ENCODE results near the gene KANSL1.

KANSL1 gene

GRCh38 chr17:46037722-46038255 lies 155.4 kb downstream of the KANSL1 start:
- no peak for DNase-seq (ENCODE audit: low spot score)
- ChIA-PET CTCF (no interaction called here), POLR2A (ENCODE audit: low non-redundant PET) (no interaction called here)
- TF ChIP-seq, protein P1, sequence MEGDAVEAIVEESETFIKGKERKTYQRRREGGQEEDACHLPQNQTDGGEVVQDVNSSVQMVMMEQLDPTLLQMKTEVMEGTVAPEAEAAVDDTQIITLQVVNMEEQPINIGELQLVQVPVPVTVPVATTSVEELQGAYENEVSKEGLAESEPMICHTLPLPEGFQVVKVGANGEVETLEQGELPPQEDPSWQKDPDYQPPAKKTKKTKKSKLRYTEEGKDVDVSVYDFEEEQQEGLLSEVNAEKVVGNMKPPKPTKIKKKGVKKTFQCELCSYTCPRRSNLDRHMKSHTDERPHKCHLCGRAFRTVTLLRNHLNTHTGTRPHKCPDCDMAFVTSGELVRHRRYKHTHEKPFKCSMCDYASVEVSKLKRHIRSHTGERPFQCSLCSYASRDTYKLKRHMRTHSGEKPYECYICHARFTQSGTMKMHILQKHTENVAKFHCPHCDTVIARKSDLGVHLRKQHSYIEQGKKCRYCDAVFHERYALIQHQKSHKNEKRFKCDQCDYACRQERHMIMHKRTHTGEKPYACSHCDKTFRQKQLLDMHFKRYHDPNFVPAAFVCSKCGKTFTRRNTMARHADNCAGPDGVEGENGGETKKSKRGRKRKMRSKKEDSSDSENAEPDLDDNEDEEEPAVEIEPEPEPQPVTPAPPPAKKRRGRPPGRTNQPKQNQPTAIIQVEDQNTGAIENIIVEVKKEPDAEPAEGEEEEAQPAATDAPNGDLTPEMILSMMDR (conservative IDR thresholded peaks at IDR 0.05; ENCODE audit: low read depth) = no peak
- no peak overlapping the region for H3K27ac ChIP-seq

DNA sequence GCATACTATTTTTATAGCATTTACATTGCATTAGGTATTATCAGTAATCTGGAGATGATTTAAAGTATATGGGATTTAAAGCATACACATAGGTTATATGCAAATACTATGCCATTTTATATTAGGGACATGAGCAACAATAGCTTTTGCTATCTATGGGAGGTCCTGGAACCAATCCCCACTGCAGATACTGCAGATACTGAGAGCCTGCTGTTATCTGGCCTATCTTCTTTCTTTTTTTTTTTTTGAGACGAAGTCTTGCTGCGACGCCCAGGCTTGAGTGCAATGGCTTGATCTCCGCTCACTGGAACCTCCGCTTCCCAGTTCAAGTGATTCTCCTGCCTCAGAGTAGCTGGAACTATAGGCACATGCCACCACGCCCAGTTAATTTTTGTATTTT lies 156.7 kb downstream of the KANSL1 start:
- ChIA-PET POLR2A (ENCODE audit: low non-redundant PET) (no interaction called here), CTCF (interaction anchor here (0.7 to 0.9 kb wide), 2 partner anchors 8 to 17 kb away, joined by 3 read pairs; no protein-coding TSS in a partner anchor)
- no peak for DNase-seq (ENCODE audit: low spot score)

DNA sequence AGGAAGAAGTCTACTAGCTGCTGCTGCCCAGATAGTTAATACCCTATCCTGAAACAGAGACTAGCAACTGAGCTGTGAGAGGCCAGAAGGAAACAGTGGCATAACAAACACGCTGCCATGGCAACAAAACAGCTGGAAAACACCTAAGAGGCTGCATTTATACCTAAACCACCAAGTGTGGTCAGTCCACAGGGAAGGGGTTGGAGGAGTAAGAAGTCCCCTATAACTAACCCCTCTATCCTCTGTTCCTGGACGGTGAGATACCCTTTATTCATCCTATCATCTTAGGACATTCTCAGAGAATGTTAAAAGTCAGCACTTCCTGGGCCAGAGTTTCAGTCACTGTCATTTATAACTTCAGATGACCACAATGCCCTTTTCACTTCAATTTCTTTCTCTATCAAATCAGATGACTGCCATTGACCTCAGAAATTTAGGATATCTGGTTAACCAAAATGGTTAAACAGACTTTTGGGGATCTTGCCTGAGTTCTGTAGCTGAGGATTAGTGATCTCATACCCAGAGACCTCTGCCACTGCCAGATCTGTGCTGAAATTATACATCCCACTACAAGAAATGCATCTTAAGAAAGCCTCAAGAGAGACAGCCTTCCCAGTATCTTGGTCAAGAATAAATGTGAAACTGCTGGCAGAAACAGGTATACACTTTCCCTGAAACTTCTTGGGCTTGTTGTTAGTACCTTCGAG lies 158.0 kb downstream of the KANSL1 start:
- ChIA-PET CTCF (interaction anchor here (0.6 kb wide), 2 partner anchors 118 to 395 kb away, joined by 3 read pairs; no protein-coding TSS in a partner anchor), POLR2A (ENCODE audit: low non-redundant PET) (no interaction called here)
- no peak overlapping the region for H3K27ac ChIP-seq
- TF ChIP-seq, protein P1 (conservative IDR thresholded peaks at IDR 0.05; ENCODE audit: low read depth) = no peak
- DNase-seq (ENCODE audit: low spot score) = no peak

More for the DNA sequence above, 156.7 kb downstream of the KANSL1 start:
- no peak overlapping the region for H3K27ac ChIP-seq
- TF ChIP-seq, protein P1 (conservative IDR thresholded peaks at IDR 0.05; ENCODE audit: low read depth) = no peak

DNA sequence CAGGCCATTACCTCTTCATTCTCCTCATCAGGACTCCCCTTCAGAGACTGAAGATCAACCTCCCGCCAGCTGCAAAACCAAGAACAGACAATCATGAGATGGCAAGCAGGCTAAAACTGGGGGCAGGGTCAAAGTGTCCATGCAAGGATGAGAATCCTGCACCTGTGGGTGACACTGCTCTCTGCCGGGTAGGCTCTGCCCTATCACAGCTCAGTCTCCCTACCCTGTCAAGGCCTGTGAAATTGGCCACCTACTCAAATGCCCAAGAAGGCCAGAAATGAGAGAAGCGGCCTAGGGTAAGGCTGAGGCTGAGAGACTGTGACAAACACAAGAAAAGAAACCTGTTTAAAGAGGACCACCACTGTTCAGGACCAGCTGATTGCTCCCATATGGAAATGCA lies 159.8 kb downstream of the KANSL1 start:
- POLR2A ChIA-PET (ENCODE audit: low non-redundant PET) = no interaction called here

DNA sequence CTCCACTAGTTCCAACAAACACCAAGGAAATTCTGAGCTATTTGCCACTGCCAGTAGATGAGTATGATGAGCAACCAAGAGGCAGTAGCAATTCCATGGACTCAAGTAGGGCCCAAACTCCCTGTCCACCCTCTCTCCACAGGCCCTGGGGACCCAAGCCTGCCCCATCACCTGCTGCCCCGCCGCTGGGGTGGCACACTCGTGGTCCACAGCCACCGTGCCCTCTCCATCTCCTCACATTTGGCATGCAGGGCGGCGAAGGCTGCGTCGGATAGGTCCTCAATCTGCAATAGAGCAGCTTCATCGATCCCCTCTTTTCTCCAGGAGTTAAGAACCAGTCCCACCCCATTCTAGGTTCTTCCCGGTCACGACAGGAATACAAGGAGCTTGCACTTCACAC lies 160.3 kb downstream of the KANSL1 start:
- no peak overlapping the region for H3K27ac ChIP-seq
- POLR2A ChIA-PET (ENCODE audit: low non-redundant PET) = no interaction called here

More for the DNA sequence above, 159.8 kb downstream of the KANSL1 start:
- CTCF ChIA-PET = no interaction called here
- TF ChIP-seq, protein P1 (conservative IDR thresholded peaks at IDR 0.05; ENCODE audit: low read depth) = no peak
- H3K27ac ChIP-seq = no peak overlapping the region
- DNase-seq (ENCODE audit: low spot score) = no peak

DNA sequence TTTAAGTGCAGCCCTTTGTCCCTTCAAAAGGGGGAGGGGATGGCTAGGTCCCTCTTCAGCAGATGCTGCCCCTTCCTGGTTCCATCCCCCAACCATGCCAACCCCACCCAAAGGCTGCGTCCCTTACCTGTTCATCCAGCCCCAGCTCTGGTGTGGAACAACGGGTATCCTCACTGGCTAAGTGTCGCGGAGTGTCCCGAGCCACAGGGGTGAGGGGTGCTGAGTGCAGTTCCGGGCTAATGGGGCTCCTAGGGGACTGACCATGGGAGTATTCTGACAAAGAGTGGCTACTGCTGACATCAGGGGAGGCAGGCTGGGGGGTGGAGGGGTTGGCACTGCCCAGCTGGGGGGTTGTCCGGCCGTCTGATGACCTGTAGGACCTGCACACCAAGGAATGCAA lies 161.3 kb downstream of the KANSL1 start:
- DNase-seq (ENCODE audit: low spot score) = no peak
- ChIA-PET CTCF (interaction anchor here (0.6 kb wide), 1 partner anchor 156 kb away, joined by 4 read pairs; no protein-coding TSS in a partner anchor), POLR2A (ENCODE audit: low non-redundant PET) (no interaction called here)
- TF ChIP-seq, protein P1 (conservative IDR thresholded peaks at IDR 0.05; ENCODE audit: low read depth) = no peak
- no peak overlapping the region for H3K27ac ChIP-seq

More for the DNA sequence above, 160.3 kb downstream of the KANSL1 start:
- TF ChIP-seq, protein P1 (conservative IDR thresholded peaks at IDR 0.05; ENCODE audit: low read depth) = no peak
- CTCF ChIA-PET = no interaction called here
- DNase-seq (ENCODE audit: low spot score) = no peak

All from RWPE1 (cell line).